C1 segment of cervical spinal cord (tissue), 14 donors: ENCODE results near the gene CHSY1.
"Not testable (repeated sequence)": the region's sequence is repeated elsewhere in the genome, so short reads cannot be mapped to it uniquely, and the experiment has no call there.

Experiments used
- DNase-seq, 14 donors: peaks; one replicate each; lab custom pipeline; 2025; lab: John Stamatoyannopoulos, UW

The CHSY1 gene

DNA sequence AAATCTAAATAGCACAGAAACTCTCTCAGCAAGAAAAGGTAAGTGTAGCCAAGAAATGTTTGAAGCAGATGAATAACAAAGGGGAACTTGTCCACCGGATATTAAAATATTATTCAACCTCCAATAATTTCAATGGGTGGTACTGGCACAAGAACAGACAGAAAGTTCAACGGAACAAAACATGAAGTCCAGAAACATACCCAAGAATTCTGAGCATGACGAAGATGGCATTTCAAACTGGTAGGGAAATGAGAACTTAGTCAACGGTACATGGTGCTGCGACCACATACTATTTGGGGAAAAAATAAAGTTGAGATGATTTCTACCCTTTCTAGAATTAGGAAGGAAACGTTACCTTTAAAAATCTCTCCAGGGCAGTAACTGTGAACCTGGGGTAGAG lies 5.5 kb downstream of the CHSY1 start:
- no peak for DNase-seq

DNA sequence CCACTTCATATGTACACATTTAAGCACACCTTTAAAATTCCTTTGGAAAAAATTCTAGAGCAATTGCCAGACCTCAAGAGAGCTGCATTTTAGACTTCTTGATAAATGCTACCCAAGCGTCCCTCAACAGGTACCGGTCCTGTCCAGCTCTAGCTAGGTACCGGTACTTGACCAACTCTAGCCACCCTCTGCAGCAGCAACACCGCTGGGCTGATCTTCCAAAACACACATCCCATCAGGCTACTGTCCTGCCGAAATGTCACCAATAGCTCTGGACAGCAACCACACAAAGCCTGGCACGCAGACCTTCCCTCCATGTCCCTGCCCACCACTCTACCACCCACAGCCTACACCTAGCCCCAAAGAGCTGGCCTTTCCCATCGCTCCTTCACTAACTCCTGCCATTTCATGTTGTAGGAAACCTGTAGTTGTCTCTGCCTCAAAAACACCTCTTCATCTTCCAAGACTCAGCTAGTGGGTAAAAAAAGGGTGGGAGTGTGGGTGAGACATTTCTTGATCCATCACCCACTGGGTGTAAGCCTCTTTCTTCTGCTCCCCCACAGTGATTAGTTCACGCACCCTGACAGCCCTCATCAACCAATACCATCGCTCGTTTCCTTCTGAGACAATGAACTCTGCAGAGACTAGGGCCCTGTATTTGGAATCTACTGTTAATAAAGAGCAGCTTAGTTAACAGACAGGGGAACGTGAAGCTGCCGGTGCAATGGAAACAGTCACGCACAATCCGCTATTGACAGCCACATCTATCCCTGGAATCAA lies 6.8 kb downstream of the CHSY1 start:
- DNase-seq, result no peak

DNA sequence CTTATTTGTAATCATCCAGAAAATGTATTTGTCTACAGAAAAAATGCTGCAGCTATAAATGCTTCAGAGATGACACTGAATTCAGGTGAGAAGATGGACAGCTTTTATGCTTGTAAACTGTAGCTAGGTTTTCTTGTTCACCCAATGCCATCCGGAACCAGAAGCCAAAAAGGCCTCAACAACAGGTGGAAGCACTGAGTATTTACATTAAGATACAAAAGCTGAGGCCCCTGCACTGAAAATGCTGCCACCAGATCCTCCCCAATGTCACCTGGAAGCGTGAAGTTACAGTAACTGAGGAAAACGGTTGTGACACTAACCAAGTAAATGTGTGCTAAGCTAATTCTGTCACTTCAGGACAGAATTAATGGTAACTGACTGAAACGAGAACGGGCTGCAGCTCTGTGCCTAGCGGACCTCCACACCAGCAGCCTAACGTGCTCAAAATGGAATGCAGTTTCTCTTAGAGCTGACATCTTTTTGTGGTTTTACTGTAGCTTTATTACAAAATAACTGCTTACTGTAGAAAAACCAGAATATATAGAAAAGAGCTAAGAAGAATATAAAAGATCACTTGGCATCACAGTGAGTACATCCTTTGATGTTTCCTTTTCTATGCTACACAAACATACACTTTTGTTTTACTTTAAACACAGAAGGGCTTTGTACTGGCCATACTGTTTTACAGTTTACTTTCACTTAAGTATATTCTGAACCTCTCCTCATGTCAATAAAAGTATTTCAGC lies 7.6 kb downstream of the CHSY1 start:
- DNase-seq, result no peak

DNA sequence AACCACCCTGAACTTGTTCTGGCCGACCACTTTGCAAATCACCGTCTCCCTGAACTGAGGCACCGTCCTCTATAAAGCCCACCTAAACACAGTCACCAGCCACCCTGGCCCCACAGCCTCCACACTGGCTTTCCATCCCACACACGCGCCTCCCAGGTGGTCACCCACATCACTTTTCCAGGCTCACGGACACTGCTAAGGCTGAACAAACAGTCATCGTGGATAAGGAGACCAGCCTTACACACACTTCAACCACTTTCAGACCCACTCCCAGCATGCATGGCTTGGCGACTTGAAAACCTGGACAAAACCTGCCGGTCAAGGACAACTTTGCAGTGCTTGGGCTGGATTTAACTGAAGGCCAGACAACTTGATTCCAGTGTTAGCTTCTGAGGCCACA lies 8.4 kb downstream of the CHSY1 start:
- no peak for DNase-seq

DNA sequence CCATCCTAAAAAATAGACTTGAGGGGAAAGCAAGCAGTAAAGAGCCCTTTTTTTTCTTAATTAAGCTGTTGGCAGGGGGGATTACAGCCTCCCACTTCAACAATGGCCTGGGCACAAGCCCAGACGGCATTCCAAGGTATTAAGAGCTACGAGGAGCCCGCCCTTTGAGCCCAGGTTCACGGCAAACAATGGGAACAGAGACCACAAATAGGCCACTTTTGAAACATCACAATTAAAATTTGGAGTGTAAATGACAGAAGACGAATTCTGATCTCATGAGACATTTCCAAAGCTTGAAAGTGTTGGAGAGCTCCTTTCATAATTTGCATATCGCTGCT lies 8.9 kb downstream of the CHSY1 start:
- no peak for DNase-seq

DNA sequence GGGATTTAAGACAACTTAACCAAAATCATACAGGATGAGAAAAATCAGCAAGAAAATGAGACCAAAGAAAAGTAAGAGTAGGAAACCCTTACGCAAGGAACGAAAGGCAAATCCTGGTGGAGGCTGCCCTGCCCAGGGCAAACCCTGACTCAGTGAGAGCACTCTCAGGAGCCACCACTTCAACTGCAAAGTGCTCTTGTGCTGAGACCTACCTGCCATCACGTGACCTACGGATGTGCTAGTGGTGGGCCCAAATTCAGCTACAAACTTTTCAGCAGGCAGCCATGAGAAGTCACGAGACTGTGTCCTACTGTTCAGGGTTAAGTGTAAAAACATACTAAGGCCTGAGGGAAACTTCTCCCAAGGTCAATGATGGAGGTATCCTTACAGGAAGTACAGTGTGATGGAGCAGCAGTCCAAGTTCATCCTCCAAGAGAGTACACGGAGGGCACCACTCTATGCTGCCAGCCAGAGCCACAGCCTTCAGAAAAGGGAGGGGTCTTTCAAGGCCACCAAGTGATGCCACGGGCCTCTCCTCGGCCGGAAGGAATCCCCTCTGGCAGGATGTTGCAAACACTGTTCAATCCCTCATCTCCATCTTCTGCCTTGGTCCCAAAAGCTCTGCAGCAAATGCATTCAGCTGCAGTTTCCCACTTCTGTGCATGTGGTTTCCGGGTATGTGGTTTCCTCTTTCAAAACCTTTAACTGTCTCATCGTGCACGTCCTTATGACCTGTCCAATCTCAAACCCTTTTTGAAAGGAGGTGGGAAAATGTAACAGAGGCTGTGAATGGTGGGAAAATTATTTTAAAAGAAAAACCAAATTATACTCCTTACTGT lies 9.5 kb downstream of the CHSY1 start:
- DNase-seq, result peak in 1 of 14 donors; percentile 3

DNA sequence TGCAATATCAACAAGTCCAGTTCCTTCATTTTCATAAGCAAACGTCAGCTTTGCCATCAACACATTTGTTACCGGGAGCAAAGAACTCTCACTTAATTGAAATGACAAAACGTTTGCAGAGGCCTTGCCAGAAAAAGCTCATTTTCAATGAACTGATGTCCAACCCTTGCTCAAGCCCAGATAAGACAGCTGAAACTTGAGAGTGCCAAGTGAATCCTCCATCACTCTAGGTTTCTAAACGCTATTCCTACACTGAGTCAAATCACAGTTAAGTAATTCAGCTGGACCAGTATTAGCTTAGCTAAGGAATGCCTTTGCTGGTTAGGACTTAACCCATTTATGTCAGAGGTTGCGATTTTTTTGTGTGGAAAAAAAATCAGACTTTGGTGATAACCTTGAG lies 11.5 kb downstream of the CHSY1 start:
- DNase-seq, result no peak

DNA sequence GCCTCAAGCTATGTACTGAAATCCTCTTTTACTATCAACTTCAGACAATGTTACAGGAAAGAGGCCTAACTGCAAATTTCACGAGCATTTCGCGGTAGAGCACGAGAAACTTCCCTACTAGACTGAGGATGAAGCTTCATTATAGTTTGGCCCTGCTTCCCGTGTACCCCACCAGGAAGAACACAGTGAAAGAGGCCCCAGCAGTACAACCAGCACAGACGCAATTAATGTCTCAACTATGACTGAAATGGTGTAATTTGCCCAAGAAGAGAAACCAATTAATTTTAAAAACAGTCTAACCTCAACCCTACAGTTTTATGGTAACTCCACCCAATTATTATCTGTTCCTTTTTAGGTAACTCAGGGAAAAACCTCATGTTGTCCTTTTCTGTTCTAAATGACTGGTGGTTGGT lies 12.1 kb downstream of the CHSY1 start:
- DNase-seq, result no peak

DNA sequence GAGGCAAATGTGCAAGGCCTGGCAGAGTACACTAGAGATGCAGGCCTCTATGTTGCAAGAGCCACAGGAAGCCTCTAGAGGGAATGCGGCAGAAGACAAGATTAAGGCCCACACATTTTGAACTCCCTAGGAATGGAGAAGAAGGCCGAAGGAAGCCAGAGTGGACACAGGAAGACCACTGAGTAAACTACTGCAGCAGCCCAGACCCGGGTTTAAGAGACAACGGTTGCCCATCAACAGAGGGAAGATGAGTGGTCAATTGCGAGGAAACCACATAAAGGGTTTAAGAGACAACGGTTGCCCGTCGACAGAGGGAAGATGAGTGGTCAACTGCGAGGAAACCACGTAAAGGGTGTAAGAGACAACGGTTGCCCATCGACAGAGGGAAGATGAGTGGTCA lies 14.6 kb downstream of the CHSY1 start:
- DNase-seq, result no peak

DNA sequence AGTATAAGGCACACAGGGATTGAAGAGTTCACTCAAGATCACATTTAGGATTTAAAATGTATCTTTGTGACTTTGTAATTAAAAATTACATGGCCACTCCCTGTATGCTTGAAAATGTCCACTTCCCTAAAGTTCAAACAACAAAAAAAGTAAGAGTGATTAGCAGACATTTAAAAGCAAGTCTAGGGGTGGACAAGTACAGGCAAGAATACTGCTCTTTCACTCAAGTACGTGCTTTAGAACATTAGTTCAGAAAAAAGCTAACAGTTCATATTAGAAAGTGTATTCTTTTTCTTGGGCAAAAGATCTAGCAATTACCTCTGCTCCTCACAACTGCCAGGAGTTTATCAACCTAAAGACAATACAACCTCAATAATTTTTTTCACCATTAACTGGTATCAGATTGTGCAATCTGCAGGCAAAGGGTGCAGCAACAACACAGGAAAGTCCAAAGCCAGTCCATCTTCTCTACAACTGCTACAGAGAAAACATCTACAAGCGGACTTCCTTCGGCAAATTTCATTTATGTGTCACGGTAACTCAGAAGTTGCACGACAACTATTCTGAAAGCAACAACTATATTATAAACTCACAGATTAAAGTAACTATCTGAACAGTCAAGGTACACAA lies 18.1 kb downstream of the CHSY1 start:
- no peak for DNase-seq

DNA sequence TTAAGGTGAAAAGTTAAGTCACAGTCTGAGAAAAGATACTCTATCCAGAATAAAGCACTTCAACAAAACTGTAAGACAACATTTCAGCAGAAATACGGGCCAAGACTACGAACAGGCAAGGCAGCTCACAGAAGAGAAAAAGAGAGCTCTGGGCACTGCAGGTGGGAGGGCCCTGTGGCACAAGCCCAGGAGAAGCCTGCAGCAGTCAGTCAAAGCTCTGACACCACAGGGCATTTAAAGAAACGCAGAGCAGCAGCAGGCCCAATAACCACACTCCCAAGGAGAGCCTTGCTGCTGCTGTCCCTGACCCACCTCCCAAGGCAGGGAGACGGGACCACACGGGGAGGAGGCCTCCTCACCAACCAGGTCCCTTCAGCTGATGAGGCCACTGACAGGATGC lies 19.2 kb downstream of the CHSY1 start:
- DNase-seq, result peak in 1 of 14 donors; percentile 19

DNA sequence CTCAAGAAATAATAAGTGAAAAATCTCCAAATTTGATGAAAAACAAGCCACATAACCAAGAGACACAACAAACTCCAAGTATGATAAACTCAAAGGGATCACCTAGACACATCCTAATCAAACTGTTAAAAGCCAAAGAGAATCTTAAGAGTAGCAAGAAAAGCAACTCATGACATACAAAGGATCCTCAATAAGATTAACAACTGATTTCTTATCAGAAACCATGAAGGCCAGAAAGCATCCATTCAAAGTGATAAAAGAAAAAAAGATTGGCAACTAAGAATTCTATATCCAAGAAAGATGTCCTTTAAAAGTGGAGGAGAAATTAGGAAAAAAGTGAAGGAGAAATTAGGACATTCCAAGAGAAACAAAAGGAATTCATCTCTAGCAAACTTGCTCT lies 23.5 kb downstream of the CHSY1 start:
- DNase-seq, result no peak

DNA sequence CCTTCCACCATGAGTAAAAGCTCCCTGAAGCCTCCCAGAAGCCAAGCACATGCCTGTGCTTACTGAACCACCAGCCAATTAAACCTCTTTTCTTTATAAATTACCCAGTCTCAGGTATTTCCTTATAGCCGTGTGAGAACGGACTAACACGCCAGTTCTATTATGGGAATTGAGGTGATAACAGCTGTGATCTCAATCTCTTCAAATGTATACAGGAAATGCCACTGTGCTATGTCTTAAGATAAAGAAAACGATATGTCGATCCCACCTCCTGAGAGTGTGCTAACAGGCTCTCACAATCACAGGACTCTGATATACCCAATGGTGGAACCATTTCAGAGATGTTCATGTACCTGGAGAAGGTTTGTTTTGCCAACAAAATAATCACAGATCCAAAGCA lies 26.2 kb downstream of the CHSY1 start:
- no peak for DNase-seq

DNA sequence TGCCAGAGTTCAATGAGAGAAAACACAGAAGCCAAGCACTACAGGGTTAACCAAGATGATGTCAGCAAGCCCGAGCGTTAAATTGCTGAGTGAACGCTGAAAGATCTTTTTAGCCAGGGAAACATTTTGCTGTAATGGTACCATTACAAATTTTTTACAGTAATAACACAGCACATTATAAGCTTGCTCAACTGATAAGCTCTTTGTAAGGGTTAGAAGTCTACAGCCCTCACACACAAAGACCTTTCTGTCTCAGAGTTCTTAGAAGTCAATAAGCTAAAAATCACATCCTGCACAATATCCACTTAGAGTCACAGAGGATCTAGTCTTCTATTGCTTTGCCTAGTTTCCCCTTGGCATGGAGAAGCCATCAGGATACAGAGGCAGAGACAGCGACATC lies 29.9 kb downstream of the CHSY1 start:
- no peak for DNase-seq

DNA sequence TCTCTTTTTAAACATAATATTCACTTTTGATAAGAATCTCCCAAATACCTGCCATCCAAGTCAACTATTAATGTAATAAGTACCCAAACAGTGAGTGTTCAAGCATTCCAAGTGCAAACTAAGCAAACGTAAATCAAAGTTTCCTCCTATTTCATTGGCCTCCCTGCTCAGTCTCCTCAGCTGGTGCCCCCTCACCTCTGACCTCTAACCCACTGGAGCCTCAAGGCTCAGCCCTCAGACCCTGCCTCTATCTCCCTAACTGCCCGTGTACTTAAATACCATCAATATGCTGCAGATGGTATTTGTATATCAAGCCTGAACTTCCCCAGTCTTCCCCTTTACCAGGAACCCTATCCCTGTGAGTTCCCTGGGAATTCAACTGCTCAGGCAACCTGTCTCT lies 31.8 kb downstream of the CHSY1 start:
- no peak for DNase-seq

DNA sequence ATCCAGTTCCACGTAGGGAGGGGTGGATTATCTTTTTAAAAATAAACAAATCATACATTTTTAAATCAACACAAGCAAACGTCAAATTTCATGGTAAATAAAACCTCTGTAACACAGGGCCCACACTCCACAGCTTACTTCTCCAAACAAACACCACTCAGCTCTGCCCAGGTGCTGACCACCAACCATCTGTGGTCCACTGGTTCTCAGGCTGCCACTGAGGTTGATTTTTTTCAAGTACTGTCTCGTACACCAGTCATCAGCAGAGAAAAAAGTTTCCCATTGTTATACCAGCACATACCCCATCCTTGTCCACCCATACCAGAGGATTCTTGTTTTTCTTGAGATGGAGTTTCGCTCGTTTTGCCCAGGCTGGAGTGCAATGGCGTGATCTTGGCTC lies 32.4 kb downstream of the CHSY1 start:
- DNase-seq, result no peak

DNA sequence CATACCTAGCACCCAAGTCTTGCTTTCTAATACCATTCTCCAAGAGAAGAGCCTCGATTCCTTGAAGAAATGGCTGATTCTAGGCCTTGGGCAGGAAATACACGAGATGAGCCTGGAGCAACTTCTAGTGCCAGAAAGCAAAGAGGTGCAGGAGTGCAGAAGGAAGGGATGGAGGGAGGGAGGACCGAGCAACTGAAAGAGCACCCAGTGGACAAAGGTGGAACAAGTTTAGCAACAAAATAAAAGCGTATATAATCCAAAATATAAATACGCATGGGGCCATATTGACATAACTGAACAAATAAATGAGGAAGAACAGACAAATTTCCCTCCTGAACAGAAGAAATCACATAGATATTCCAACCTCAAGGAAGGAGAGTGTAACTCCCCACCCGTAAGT lies 34.4 kb downstream of the CHSY1 start:
- no peak for DNase-seq

DNA sequence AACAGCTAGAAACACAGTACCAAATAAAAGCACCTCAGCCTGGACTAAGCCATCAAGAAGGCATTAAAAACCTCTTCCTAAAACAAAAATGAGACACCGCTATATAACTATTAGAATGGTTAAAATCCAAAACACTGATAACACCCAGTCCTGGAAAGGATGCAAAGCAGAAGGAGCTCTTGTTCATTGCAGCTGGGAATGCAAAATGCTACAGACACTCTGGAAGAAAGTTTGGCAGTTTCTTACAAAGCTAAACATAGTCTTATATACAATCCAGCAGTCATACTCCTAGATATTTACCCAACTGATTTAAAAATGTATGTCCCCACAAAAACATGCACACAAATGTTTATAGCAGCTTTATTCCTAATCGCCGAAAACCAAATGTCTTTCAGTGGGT lies 35.7 kb downstream of the CHSY1 start:
- no peak for DNase-seq

DNA sequence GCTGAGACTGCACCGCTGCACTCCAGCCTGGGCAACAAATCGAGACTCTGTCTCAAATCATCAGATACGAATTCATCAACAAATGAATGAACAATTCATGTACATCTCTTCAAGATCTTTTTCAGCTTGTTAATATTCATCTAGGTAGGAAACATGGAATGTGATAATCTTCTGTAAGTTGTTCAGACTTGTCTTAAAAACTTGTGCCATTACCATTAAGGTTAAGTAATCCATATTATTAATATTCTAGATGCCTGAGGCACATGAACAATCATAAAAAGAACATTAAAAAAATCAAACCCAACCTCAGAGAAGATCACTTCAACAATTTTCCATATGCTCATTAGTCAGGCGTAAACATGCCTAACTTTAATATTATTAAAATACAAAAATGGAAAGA lies 36.2 kb downstream of the CHSY1 start:
- no peak for DNase-seq

DNA sequence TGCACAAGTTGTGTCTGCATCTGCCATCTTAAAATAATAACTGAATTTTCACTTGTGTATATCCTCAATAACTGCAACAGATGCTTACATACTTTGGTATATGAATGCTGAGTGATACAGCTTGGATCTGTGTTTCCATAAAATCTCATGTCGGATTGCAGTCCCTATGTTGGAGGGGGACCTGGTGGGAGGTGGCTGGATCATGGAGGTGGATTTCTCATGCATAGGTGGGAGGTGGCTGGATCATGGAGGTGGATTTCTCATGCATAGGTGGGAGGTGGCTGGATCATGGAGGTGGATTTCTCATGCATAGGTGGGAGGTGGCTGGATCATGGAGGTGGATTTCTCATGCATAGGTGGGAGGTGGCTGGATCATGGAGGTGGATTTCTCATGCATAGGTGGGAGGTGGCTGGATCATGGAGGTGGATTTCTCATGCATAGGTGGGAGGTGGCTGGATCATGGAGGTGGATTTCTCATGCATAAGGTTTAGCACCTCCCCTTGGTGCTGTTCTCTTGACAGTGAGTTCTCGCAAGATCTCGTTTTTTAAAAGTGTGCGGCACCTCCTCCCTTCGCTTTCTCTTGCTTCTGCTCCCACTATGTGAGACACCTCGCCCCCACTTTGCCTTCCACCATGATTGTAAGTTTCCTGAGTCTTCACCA lies 37.3 kb downstream of the CHSY1 start:
- DNase-seq, result not testable (repeated sequence)

DNA sequence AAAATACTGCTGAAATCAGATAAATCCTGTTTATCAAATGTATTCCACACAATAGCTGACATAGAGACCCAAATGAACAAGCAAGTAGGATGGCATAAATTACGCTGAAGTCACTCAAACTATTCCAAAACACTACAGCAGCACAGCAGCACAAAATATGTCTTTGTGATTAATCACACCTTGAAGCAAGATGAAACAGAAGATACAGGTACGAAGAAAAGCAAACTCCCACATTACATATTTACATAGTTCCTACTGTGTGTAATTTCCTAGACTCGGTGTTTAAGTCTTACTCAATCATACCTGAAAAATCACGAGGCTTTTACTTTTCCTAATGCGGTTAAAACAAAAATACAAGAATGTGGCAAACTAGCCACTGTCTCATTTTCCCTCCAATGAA lies 38.3 kb downstream of the CHSY1 start:
- no peak for DNase-seq

DNA sequence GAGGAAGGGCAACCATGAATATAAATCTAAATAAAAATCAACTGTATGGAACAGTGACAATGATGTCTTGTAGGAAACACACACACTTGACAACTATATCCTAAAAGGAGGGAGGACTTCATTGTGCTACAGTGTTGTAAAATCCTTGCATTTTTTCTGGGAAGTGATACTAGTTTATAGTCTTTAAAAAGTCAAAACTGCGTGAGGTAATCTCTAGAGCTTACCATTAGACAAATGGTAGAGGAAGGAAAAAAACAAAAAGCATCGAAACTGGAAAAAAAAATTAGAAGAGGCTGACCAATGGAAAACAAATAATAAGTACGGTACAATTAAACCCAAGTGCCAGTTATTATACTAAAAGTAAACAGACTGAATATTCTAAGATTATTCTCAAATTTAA lies 38.7 kb downstream of the CHSY1 start:
- no peak for DNase-seq
